ENCODE measurements around the gene ZFYVE28.

ZFYVE28 gene

DNA sequence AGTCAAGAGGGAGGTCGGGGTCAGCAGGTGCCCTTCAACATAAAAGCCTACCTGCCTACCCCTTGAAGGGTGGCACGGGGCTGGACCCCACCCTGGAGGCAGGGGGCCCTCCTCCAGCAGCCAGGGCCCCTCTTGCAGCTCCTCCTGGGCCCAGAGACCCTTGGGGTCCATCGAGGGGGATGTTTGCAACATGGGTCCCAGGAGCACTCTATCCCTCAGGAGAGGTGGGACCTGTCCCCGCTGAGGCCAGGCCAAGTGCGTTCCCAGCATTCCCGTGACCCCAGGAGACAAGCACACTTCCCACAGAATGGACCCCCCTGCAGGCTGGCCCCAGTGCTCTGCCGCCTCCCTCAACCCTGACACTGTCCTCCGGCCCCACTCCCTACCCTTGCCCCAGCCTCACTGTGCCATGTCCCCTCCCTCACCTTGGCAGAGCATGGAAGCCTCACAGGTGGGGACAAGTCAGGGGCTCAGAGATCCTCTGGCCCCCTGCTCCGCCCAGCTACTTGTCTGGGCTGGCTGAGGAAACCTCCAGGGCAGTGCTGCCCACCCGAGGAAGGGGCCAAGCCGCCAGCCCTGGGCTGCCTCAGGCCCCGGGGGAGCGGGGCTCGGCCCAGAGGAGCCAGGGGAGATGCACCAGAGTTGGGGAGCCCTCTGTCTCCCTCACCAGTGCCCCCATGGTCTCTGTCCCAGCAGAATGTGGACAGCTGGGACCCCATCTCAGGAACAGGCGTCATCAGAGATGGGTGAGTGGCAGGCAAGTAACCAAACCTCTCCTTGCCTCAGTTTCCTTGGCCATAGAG lies 158.7 kb downstream of the ZFYVE28 start:
- DNase-seq (ENCODE audit: low read depth): no peak

DNA sequence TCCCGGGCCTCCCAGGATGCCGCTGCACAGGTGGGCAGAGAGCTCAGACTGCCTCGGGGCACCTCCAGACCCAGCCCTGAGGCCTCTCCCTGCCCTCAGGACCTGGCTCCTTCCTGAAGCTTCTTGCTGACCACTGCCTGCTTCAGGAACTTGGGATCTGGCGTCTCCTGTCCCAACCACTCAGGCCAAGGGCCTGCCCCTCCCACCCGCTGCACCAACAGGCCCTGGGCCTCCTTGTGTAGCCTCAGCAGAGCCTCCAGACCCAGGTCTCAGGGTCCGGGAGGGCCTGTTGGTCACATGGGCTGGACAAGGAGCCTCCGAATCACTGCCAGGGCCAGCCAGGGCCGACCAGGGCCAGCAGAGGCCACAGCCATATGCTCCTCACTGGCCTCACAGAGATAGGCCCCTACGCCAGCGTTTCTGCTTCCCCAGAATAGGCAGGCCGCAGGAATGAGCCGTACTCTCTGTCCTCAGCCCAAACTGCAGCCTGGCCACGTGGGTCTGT lies 159.4 kb downstream of the ZFYVE28 start:
- DNase-seq (ENCODE audit: low read depth): no peak

DNA sequence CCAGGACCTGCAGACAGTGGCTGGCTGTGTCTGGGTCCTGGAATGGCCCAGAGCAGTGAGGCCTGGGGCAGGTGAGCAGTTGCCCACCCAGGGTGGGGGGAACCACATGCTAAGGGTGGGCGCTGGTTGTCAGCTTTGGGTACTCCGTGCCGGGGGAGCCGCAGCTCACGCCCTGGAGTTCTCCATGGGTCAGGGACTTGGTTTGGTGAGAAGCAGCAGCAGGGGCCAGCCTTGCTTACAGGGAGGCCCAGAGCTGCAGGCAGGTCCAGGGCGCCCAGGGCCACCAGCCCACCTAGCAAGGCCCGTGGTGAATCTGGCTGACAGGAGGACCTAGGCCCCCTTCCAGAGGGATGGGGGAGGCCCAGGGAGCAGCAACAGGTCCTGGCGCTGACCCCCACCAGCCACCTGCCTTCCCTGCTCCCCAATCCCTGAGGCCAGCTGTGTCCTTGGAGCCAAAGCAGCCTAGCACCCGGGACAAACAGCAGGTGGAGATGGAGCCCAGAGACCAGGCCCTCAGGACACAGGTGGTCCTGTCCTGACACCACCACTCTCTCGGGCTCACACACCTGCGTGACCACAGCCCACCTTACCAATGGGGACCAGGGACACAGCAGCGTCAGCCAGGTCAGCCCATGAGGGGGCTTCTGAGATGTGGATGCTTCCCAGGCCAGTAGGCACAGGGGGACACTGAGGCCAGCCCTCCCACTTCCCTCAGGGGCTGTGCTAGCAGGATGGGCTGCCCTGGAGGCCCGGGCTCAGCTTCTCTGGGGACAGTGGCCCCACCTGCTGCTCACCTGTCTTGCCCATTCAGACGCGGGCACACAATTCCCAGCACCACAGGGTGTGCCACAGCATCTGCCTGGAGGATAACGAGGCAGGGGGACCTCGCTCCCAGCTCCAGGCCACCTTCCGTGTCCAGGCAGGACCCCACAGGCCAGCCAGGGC lies 160.1 kb downstream of the ZFYVE28 start:
- DNase-seq (ENCODE audit: low read depth): no peak

- no peak for DNase-seq (ENCODE audit: low read depth)
Measured at GRCh38 chr4:2257361-2258081, 160.9 kb downstream of the ZFYVE28 start.

DNA sequence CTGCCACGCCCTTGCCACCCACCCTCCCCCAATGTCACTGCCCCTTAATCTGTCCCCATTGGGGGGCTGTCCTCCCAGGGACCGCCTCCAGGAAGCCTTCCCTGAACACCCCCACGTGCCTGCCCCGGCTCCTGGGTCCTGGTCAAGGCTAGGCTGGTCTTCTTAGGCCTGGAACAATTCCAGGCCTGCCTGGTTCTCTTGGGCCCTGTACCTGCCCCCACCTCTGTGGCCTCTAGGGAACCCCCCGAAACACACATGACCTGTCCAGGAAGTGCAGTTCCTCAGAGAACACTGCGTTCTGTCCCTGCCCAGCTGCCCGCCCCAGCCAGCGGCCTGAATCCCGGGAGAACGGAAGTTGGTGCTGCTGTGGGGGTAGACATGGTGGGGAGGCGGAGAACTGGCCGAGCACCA lies 161.7 kb downstream of the ZFYVE28 start:
- no peak for DNase-seq (ENCODE audit: low read depth)

GRCh38 chr4:2256156-2256731 lies 162.2 kb downstream of the ZFYVE28 start:
- DNase-seq (ENCODE audit: low read depth): no peak

GRCh38 chr4:2255501-2256155 lies 162.8 kb downstream of the ZFYVE28 start:
- DNase-seq (ENCODE audit: low read depth): no peak

DNA sequence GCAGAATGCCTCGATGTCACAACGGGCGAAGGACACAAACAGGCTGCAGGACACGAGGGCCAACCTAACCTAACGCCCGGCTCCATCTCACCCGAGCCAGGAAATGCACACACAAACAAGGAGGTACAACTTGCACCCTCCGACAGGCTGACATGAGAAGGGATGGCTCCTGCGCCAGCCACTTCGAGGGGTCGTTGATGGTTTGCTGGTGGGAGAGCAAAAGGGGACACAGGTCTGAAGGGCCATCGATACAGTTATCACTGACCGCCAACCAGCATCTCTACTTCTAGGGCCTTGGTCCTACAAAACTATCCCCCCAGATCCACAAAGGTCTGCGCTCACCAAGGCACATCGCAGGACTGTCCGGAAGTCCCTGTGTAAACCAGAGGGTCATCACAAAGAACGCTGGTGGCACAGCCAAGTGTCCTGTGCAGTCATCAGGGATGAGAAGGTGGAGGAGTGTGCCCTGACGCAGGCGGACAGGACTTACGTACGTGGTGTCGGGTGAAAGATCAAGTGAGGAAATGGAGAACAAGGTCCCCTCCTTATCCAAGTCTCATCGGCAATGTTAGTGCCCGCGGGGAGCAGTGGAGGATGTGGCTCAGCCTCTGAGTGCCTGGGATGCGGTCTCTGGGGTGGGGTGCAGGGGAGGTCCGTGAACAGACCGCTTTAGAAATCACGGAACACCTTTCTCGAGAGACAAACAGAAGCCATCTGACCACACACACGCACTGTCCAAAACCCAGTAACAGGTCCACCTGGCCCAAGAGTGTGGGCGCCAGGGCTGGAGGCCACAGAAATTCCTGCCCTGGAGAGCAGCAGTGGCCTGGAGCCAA lies 163.6 kb downstream of the ZFYVE28 start:
- no peak for DNase-seq (ENCODE audit: low read depth)

DNA sequence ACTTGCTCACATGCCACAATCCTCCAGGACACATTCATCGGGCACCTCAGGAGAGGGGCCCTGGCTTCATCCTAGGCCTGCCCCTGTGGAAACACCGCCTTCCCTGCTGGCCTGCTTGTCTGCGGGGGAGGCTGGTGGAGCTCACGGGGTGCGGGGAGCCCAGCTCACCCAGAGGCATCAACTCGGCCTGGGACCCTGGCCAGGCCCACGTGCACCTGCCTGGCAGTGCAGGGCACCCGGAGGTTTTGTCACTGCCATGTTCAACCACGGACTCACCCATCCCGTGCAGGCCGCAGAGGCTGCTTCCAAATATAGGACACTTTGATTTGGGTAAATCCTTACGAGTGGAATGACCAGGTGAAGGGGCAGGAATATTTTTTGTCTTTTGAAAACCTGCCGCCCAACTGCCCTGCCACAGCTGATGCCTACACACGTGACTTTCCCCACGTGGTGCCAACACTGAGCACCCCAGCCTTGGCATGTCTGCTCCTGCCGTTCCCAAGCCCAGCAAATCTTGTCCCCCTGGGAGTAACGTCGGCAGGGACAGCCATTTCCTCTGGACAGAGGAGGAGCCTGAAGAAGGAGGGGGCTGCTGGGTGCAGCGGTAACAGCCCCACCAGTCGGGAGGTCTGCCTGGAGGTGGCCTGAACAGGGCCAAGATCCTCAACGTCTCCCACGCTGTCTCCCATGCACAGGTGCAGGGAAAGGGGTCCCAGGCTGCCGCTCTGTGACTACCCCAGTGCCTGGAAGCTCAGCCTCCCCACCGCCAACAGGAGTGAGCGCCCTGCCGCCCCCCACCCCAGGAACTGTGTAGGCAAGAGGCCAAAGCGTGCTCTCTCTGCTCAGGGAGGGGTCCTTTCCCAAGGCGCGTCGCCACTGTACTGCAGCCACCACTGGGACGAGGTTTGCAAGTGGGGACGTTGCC lies 165.0 kb downstream of the ZFYVE28 start:
- DNase-seq (ENCODE audit: low read depth): no peak

- no peak for DNase-seq (ENCODE audit: low read depth)
Measured at GRCh38 chr4:2252530-2253091, 165.8 kb downstream of the ZFYVE28 start.

- DNase-seq (ENCODE audit: low read depth): no peak
Measured at GRCh38 chr4:2251795-2252529, 166.5 kb downstream of the ZFYVE28 start.

- no peak for DNase-seq (ENCODE audit: low read depth)
Measured at GRCh38 chr4:2251073-2251794, 167.2 kb downstream of the ZFYVE28 start.

GRCh38 chr4:2250357-2251072 lies 167.9 kb downstream of the ZFYVE28 start:
- no peak for DNase-seq (ENCODE audit: low read depth)

DNA sequence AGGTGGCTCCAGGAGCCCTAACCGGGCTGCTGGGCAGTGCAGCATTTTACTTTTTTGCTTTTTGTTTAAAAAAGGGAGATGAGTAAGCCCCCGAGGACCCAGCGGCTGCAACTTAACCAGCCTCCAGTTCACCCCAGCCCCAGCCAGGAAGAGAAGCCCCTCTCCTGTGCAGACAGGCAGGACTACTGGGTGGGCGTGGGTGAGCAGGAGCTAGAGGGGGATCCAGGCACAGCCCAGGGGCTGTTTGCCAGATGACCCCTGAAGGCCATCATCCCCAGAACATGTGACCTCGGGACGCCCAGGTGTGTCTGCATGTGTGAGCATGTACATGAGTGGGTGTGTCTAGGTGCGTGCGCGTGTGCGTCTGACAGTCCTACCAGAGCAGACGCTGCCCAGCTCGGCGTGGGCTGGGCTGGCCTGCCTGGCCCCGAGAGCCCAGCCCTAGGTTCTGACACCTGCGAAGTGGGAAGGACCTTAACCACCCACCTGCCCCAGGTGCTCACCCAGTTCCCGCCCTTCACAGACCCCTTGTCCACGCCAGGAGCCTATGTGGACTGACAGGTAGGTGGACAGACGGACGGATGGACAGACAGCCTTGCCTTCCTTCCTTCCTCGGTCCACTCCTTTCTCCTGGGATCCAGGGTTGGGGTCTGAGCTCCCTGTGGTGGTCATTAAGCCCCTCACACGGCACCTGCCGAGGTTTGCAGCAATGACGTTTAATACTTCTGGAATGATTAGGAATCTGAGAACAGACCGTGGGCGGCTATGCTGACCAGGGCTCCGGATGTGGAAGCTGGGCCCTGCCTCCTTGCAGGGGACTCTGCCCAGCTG lies 168.7 kb downstream of the ZFYVE28 start:
- no peak for DNase-seq (ENCODE audit: low read depth)

- DNase-seq (ENCODE audit: low read depth): no peak
Measured at GRCh38 chr4:2248821-2249261, 169.6 kb downstream of the ZFYVE28 start.
